Gastroesophageal sphincter (tissue), 3 donors: Measurements from ENCODE around the gene MYO1C.

Source experiments
- CTCF ChIP-seq, 4 experiments: fragments of 200-600 bp in 2 of 4; fragments of 450-650 bp in 2 of 4; sonication (generic) in 1 of 4; IDR thresholded peaks; one replicate each; pipeline ENCODE4 v1.5.1; 2017 to 2019; ENCODE audit warnings: antibody characterized with exemption in 4 of 4, mild to moderate bottlenecking in 2 of 4, moderate library complexity in 2 of 4
- EP300 ChIP-seq: sonication (generic); formaldehyde crosslinking; IDR thresholded peaks from one replicate; pipeline ENCODE4 v1.6.1; 2017; ENCODE audit warnings: antibody characterized with exemption, mild to moderate bottlenecking
- POLR2A ChIP-seq, 2 donors: fragments of 450-650 bp; IDR thresholded peaks; one replicate each; pipeline ENCODE4 v1.6.1; 2017; ENCODE audit warnings: antibody characterized with exemption in 2 of 2, mild to moderate bottlenecking in 2 of 2, moderate library complexity in 1 of 2

GRCh38 chr17:1518410-1518809 is 25.9 kb upstream of the MYO1C start:
- no peak for TF ChIP-seq POLR2A (IDR thresholded peaks at IDR 0.05)
- TF ChIP-seq CTCF (IDR thresholded peaks at IDR 0.05), result no peak
- TF ChIP-seq EP300, result no peak
